GM18511 (cell line): ENCODE data around the gene TRPV5.

Source experiments
- ATAC-seq: cut with Tn5 transposase; IDR thresholded peaks from one replicate; pipeline ENCODE4 v1.9.1; 2021; ENCODE audit warnings: mild to moderate bottlenecking, moderate library complexity; ENCODE audit not compliant: unreplicated experiment

The TRPV5 gene

DNA sequence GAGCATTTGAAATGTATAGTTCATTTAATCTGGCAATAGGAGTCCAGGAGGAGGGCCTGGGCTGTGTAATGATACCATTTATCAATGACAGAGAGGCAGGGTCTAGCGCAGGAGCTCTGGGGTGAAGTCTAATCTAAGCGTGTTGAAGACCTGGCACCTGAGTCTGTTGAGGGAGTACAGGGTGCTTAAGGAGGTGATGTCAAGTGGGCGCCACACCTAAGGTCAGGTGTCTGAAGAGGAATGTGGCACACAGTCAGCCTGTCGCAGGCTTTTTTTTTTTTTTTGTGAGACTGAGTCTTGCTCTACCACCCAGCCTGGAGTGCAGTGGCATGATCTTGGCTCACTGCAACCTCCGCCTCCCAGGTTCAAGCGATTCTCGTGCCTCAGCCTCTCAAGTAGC, 8.0 kb upstream of the TRPV5 start:
- ATAC-seq, result no peak

DNA sequence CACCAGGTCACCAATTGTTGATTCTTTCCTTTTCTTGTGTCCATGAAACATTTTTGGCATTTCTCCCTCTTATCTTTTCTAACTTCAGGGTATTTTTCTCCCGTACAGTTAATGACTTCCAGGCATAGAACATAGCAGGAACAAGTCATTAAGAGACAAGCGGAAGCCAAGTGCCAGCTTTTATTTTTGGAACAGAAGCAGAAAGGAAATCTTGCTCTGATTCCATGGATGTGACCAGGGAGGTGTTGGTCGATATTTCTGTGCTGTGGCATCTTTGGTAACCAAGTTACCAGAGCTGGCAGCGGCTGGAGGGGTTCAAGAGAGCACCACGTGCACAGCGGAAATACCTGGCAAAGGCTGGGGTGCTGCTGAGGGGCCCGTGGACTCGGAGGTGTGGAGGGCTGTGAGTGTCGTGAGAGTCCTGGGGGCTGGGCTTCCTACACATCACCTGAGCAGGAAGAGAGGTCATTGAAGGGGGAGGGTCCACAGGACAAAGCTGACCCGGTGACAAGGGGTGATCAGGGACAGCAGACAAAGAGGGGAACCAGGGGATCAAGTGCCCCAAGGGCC, 7.5 kb upstream of the TRPV5 start:
- ATAC-seq, result no peak

DNA sequence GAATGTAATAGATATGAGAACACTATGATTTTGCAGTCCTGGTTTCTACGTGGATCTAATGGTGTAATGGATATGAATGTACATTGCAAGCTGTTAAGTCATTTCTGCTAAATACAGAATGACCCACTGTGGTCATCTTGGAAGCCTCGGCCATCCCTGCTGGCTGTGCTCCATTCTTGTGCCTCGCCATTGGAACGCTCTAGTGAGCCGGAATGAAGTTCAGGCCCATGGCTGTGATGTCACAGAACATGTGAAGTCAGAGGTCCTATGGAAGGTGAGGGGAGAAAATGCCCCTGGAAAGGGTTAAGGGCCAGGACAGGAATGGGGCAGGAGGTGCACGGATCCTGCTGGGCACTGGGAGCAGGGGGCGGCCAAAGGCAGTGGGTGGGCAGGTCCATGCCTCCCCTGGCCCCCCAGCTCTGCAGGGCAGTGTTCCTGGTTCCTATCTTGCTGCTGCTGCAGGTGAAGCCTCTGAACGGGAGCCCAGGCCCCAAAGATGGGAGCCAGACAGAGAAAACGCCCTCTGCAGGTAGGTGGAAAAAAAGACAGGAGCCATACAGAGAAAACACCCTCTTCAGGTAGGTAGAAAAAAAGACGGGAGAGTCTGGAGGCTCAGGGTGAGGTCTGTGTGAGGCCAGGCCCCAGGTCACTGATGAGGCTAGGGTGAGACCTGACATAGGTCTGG, 5.8 kb upstream of the TRPV5 start, which contains the start of gene LLCFC1:
LLCFC1 (plus strand) TSS at position 259 of the 685 bp plus-strand sequence; CDS start at position 397, 138 bp downstream.
- ATAC-seq, result no peak

GRCh38 chr7:142938611-142939010, 5.1 kb upstream of the TRPV5 start:
- ATAC-seq, result no peak

- no peak for ATAC-seq
Measured at GRCh38 chr7:142935941-142936565, 2.5 kb upstream of the TRPV5 start.

GRCh38 chr7:142934056-142934455, 510 bp upstream of the TRPV5 start:
- no peak for ATAC-seq

DNA sequence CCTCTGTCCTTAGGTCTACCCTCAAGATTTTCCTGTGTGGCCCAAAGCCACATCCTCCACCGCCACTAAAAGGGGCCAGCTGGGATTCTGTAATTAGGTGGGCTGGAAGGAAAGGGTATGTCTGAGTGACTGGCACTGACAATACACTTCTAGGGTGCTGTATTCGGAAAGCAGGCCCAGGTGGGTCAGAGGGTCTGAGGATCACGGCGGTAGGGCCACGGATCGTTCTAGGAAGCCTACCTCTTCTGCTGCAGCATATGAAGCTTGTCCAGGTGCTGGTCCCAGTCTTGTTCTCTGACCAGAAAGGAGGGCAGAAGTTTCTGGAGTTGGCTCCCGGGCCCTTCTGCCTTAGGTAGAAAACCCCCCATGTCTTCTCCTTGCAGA, 462 bp downstream of the TRPV5 start:
- no peak for ATAC-seq

- no peak for ATAC-seq
Measured at GRCh38 chr7:142932386-142933091, 1.0 kb downstream of the TRPV5 start.

GRCh38 chr7:142930126-142930730, 3.3 kb downstream of the TRPV5 start:
- ATAC-seq, result no peak

DNA sequence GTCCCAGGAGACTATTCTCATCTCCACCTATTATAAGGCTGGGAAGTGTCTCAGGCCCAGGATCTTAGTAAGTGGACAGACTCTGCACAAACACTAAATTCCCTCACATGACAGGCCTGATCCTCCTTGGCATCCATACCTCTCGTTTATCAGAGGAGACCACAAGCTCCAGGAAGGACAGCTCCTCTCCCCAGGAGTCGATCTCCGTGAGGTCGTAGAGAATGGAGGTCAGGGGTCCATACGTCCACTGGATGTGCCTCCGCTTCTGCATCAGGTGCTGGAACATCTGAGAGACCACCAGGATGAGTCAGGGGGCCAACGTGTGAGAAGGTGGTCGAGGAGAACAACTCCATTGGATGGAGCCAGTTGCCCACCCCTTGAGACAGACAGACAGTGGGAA, 5.6 kb downstream of the TRPV5 start:
- ATAC-seq, result no peak

DNA sequence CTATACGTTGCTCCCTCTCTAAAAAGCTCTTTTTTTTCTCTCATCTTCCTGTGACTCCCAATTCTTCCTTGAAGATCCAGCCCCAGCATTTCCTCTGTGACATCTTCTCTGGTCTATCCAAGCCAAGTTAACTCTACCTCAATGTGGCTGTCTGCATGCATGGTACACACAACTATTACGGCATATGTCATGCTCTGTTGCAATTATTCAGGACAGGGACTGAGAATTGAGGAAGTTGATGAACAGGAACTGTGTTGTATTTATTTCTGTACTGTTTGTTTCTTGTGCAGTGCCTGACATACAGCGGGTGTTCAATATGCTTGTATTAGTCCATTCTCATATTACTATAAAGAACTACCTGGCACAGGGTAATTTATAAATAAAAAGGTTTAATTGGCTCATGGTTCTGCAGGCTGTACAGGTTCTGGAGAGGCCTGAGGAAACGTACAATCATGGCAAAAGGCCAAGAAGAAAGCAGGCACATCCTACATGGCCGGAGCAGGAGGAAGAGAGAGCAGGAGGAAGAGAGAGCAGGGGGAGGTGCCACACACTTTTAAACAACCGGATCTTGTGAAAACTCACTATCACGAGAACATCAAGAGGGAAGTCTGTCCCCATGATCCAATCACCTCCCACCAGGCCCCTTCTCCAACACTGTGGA, 6.3 kb downstream of the TRPV5 start:
- ATAC-seq, result no peak

- ATAC-seq, result no peak
Measured at GRCh38 chr7:142925413-142925812, 8.1 kb downstream of the TRPV5 start.

- ATAC-seq, result no peak
Measured at GRCh38 chr7:142923391-142923790, 10.2 kb downstream of the TRPV5 start.

DNA sequence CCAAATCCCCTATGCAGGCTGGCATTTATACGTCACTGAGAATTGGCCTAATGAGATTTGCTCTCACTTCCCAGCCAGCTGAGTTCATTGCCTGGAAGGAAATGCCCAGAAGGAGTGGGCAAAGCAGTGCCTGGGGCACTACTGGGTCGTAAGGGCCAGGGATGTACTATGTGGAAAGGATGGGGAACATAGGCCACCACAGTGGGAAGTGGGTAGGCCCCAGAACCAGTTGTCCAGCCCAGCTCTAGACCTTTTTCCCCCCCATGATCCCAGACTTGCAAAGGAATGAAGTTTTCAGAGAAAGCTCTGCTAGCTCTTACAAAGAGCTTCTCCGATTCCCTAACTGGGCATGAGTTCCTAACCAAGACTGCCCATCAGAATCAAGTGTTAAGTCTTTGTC, 13.9 kb downstream of the TRPV5 start:
- no peak for ATAC-seq

DNA sequence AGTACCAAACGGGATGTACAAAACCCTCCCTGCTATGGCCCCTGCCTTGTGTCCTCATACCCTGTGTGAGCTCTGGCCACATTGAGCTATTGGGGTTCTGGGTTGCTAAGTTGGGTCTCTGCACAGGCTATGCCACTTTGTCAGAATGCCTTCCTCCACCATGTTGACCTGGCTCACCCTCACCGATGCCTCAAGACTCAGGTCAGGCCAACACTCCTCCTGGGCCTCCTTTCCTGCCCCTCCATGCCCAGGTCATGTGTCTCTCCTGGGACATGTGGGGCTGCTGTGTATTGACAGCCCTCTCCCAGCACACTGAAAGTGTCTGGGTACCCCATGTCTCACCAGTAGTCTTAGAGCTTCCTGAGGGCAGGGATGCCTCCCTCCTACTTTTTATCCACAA, 14.6 kb downstream of the TRPV5 start:
- no peak for ATAC-seq

GRCh38 chr7:142917447-142917846, 16.1 kb downstream of the TRPV5 start:
- ATAC-seq, result no peak

- ATAC-seq, result no peak
Measured at GRCh38 chr7:142916508-142916907, 17.0 kb downstream of the TRPV5 start.

- ATAC-seq, result no peak
Measured at GRCh38 chr7:142915315-142915714, 18.2 kb downstream of the TRPV5 start.

DNA sequence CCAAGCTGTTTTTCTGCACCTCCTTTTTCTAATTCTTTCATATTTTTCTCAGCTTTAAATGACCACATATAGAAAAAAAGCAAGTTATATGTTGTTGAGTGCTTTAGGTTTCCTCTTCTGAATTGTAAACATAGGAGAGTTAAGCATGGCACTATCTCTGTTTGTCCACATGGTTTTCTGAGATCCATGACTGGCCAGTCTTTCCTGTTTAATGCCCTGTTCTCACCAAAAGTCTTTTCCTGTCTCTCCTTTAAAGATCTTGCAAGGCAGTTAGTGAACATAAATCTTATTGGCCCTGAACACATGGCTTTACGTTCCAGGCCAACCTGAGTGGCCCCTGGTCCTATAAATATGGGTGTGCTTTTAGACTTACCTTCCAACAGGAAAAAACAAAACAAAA, 19.4 kb downstream of the TRPV5 start:
- ATAC-seq, result no peak

DNA sequence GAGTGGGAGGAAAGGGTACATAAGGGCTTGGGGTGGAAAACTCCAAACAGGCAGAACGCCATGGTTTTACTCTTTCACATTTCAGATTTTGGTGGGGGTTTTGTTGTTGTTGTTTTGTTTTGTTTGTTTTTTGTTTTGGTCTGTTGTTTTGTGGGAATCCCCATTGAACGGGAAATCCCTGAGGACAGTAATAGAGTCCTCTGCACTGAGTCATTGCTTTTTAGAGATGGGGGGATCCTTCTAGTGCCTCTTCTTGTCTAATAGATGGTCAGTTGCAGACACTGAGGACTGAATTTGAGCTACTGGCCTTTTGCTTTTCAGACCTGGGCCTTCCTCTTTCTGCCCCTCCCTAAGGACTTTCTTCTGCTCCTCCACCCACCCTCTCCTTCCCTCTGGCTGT, 20.0 kb downstream of the TRPV5 start:
- ATAC-seq, result no peak

DNA sequence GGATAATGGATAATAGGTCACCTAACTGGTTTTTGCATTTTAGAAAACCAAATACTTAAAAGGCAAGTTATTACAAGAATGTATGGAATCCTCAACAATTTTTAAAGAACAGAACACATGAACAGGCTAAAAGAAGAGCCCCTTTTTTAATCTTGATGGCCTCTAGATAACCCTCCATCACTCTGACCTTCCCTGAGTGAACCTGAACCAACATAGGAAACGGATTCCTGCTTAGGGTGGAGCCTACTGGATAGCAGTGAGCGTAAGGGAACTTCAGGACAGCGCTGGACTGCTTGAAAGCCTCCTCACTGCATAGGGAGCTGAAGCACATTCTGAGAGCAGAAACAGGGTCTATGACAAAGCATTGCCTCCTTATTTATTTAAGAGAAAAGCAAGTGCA, 20.5 kb downstream of the TRPV5 start:
- ATAC-seq, result no peak
